Parathyroid adenoma (tissue), 2 donors: Measurements from ENCODE around the gene ADGRL3.

Source experiments
- H2AFZ ChIP-seq: fragments of 300-600 bp; sonication (generic); one replicate; pipeline ENCODE4 v1.7.0; 2017; ENCODE audit warnings: antibody characterized with exemption, mild to moderate bottlenecking
- H3K27ac ChIP-seq: fragments of 300-600 bp; sonication (generic); one replicate; pipeline ENCODE4 v1.7.0; 2017
- H3K27me3 ChIP-seq: fragments of 300-600 bp; sonication (generic); one replicate; pipeline ENCODE4 v1.7.0; 2017; ENCODE audit warnings: low read length; ENCODE audit not compliant: control insufficient read depth, insufficient read depth
- H3K36me3 ChIP-seq: fragments of 300-600 bp; sonication (generic); one replicate; pipeline ENCODE4 v1.7.0; 2017; ENCODE audit warnings: low read length; ENCODE audit not compliant: control insufficient read depth, insufficient read depth
- H3K4me1 ChIP-seq: fragments of 300-600 bp; sonication (generic); one replicate; pipeline ENCODE4 v1.7.0; 2017; ENCODE audit warnings: control low read depth
- H3K4me2 ChIP-seq: fragments of 300-600 bp; sonication (generic); one replicate; pipeline ENCODE4 v1.7.0; 2017; ENCODE audit warnings: low read length
- H3K4me3 ChIP-seq: fragments of 300-600 bp; sonication (generic); one replicate; pipeline ENCODE4 v1.7.0; 2017; ENCODE audit warnings: low read depth, low read length
- H3K79me2 ChIP-seq: fragments of 300-600 bp; sonication (generic); one replicate; pipeline ENCODE4 v1.7.0; 2017; ENCODE audit warnings: control low read depth
- H3K9ac ChIP-seq: fragments of 300-600 bp; sonication (generic); one replicate; pipeline ENCODE4 v1.7.0; 2017; ENCODE audit warnings: mild to moderate bottlenecking
- H3K9me3 ChIP-seq: fragments of 300-600 bp; sonication (generic); one replicate; pipeline ENCODE4 v1.7.0; 2017; ENCODE audit warnings: low read length; ENCODE audit not compliant: control insufficient read depth
- CTCF ChIP-seq: fragments of 300-600 bp; sonication (generic); IDR thresholded peaks from one replicate; pipeline ENCODE4 v1.7.0; 2017; ENCODE audit warnings: antibody characterized with exemption, mild to moderate bottlenecking
- donor health status: primary hyperparathyroidism.

Gene ADGRL3

DNA sequence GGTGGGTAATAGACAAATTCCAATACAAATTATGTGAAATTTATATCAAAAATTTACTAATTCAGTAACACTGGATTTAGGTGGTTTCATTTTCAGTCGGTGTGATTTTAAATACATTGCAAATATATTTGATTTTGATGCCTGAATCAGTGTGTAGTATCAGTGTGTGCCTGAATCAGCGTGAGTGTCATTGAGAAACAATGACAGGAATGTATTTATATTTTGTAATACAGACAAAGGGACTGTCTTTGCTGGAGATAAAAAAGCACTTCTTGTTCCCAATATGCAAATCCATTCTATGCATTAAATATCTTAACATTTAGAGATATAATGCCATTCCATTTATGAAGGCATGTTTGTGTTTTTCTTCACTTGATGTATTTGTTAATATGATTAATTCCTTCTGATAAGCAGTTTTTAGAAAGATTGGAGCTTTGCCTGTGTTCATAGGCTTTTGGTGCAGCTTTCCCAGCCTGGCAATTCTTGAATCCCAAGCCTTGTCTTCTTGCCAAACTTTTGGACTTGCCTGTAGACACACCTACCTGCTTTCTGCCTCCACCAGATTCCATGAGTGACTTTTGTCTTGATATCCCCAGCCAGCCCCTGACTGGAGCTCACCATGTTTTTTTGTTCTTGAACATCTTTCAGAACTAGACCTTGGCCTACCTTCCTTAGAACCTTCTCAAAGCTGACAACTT lies 243.8 kb downstream of the ADGRL3 start:
- no peak overlapping the region for H3K9ac ChIP-seq

GRCh38 chr4:61445374-61446063 lies 245.4 kb downstream of the ADGRL3 start:
- Histone ChIP-seq H3K9me3 (no peaks in the 10 kb centered on the region), H3K79me2 (no peaks in the 10 kb centered on the region), H3K9ac (no peak overlapping the region), H2AFZ (no peak overlapping the region), H3K27ac (no peak overlapping the region), H3K27me3 (no peaks in the 10 kb centered on the region), H3K4me2 (no peak overlapping the region), H3K4me1 (no peaks in the 10 kb centered on the region), H3K4me3 (no peak overlapping the region), H3K36me3 (no peaks in the 10 kb centered on the region)
- TF ChIP-seq CTCF: no peak

More for the DNA sequence above, 243.8 kb downstream of the ADGRL3 start:
- Histone ChIP-seq H3K4me3 (no peak overlapping the region), H3K4me1 (no peaks in the 10 kb centered on the region), H3K9me3 (no peaks in the 10 kb centered on the region), H3K79me2 (no peaks in the 10 kb centered on the region), H3K4me2 (no peak overlapping the region), H3K27ac (no peak overlapping the region), H3K27me3 (no peaks in the 10 kb centered on the region), H2AFZ (no peak overlapping the region), H3K36me3 (no peaks in the 10 kb centered on the region)
- no peak for TF ChIP-seq CTCF

GRCh38 chr4:61446941-61447340 lies 246.8 kb downstream of the ADGRL3 start:
- Histone ChIP-seq H3K79me2 (no peaks in the 10 kb centered on the region), H3K4me1 (no peaks in the 10 kb centered on the region), H3K27ac (no peak overlapping the region), H3K4me2 (no peak overlapping the region), H3K9me3 (no peaks in the 10 kb centered on the region), H3K9ac (no peak overlapping the region), H2AFZ (no peak overlapping the region), H3K27me3 (no peaks in the 10 kb centered on the region), H3K36me3 (no peaks in the 10 kb centered on the region), H3K4me3 (no peak overlapping the region)
- no peak for TF ChIP-seq CTCF

- H3K4me2 ChIP-seq: no peak overlapping the region
- H3K4me3 ChIP-seq: no peak overlapping the region
- no peaks in the 10 kb centered on the region for H3K27me3 ChIP-seq
- H3K79me2 ChIP-seq: no peaks in the 10 kb centered on the region
- H3K36me3 ChIP-seq: no peaks in the 10 kb centered on the region
- no peak overlapping the region for H3K27ac ChIP-seq
- no peaks in the 10 kb centered on the region for H3K9me3 ChIP-seq
- H2AFZ ChIP-seq: no peak overlapping the region
- TF ChIP-seq CTCF: no peak
- H3K4me1 ChIP-seq: no peaks in the 10 kb centered on the region
- no peak overlapping the region for H3K9ac ChIP-seq
Observed at GRCh38 chr4:61447918-61448317, 247.8 kb downstream of the ADGRL3 start.
